Measurements from ENCODE around the gene TMEM47. TPM values are rescaled to one million over a fixed set of nuclear protein-coding genes. Genes with fewer than 3 reads are reported as not detected.

TMEM47 gene
- total RNA-seq (2014; rRNA removed; shearing (Covaris generic)) (56.7 and 59.7 TPM in 2 replicates), polyA plus RNA-seq (2016; fragmentation: Nextera tagmentation; extraction: Ambion mirVana) (25.4 and 25.6 TPM in 2 replicates)
- long read RNA-seq, full-length matches to known transcripts, result 8 of 10 reads
- long read RNA-seq, partial matches to known transcripts, result 2 of 10 reads
- long read RNA-seq, other reads (novel, unspliced or antisense), result 0 of 10 reads

GRCh38 chrX:34656842-34657725 lies at the start of gene TMEM47:
TSS of gene TMEM47 (minus strand) at chrX:34657285. CDS start at chrX:34657029, 256 bp downstream.
- peaks cover 10% of the 10 kb centered on the region for H3K27me3 Mint-ChIP-seq (ENCODE audit: insufficient read depth, low read depth, poor library complexity)
- H3K27ac Mint-ChIP-seq, result peak within 1 kb of the TSS; percentile 63
- Histone ChIP-seq H3K4me3 (peak within 1 kb of the TSS; percentile 78), H3F3A (replicated peaks; ENCODE audit: low read depth) (no peaks in the 10 kb centered on the region), H3K36me3 (ENCODE audit: insufficient read depth) (no peaks in the 10 kb centered on the region), H3K27me3 (ENCODE audit: insufficient read depth) (peaks cover 10% of the 10 kb centered on the region; the same call in 1 of the 2 replicates), H3K79me2 (replicated peaks; ENCODE audit: insufficient read depth) (peaks cover 40% of the 10 kb centered on the region), H3K4me2 (peak within 1 kb of the TSS; percentile 86), H4K20me1 (replicated peaks; ENCODE audit: insufficient read depth) (no peaks in the 10 kb centered on the region), H2AFZ (no peak within 1 kb of the TSS), H3K27ac (ENCODE audit: low read depth) (peak within 1 kb of the TSS; percentile 84), H3K4me1 (ENCODE audit: insufficient read depth) (peaks cover 29% of the 10 kb centered on the region), H3K9me2 (ENCODE audit: insufficient read depth) (no peaks in the 10 kb centered on the region)
- TF ChIP-seq POLR2AphosphoS5 (IDR thresholded peaks at IDR 0.05; ENCODE audit: low read depth) (peak; percentile 2; the same call in 1 of the 2 replicates), REST (IDR thresholded peaks at IDR 0.05; ENCODE audit: unreplicated experiment) (no peak)
- H3K9me3 Mint-ChIP-seq, result peaks cover 5% of the 10 kb centered on the region; the same call in 2 of the 3 replicates
- ATAC-seq (peak; percentile 91), DNase-seq (ENCODE audit: low spot score) (peak; percentile 87)
- H3K36me3 Mint-ChIP-seq (ENCODE audit: low read depth), result peaks cover 10% of the 10 kb centered on the region; the same call in 2 of the 3 replicates
- peak within 1 kb of the TSS; percentile 93 for H3K4me3 Mint-ChIP-seq
- H3K4me1 Mint-ChIP-seq, result peaks cover 34% of the 10 kb centered on the region

- peaks cover 4% of the 10 kb centered on the region; the same call in 2 of the 3 replicates for H3K9me3 Mint-ChIP-seq
- ATAC-seq, result no peak
- no peaks in the 10 kb centered on the region for H4K20me1 ChIP-seq (replicated peaks; ENCODE audit: insufficient read depth)
- no peak overlapping the region for H3K4me3 ChIP-seq
- H3K9me2 ChIP-seq (ENCODE audit: insufficient read depth), result no peaks in the 10 kb centered on the region
- H3K27me3 ChIP-seq (ENCODE audit: insufficient read depth), result no peaks in the 10 kb centered on the region
- no peaks in the 10 kb centered on the region for H3K79me2 ChIP-seq (replicated peaks; ENCODE audit: insufficient read depth)
- H3K27me3 Mint-ChIP-seq (ENCODE audit: insufficient read depth, low read depth, poor library complexity), result no peaks in the 10 kb centered on the region
- no peaks in the 10 kb centered on the region for H3K4me1 Mint-ChIP-seq
- no peaks in the 10 kb centered on the region for H3K36me3 Mint-ChIP-seq (ENCODE audit: low read depth)
- H2AFZ ChIP-seq, result no peak overlapping the region
- DNase-seq (ENCODE audit: low spot score), result no peak
- no peaks in the 10 kb centered on the region for H3K4me1 ChIP-seq (ENCODE audit: insufficient read depth)
- H3K27ac Mint-ChIP-seq, result no peak overlapping the region
- no peak overlapping the region for H3K4me3 Mint-ChIP-seq
- no peak overlapping the region for H3K4me2 ChIP-seq
- H3F3A ChIP-seq (replicated peaks; ENCODE audit: low read depth), result no peaks in the 10 kb centered on the region
- no peak overlapping the region for H3K27ac ChIP-seq (ENCODE audit: low read depth)
- no peaks in the 10 kb centered on the region for H3K36me3 ChIP-seq (ENCODE audit: insufficient read depth)
- TF ChIP-seq ZNF462 (CRISPR knock-in tag; IDR thresholded peaks at IDR 0.05), result no peak
- TF ChIP-seq CTCF (conservative IDR thresholded peaks at IDR 0.05; ENCODE audit: low read depth in 2 of 2), result no peak
- no peak for TF ChIP-seq CREB1 (CRISPR knock-in tag; IDR thresholded peaks at IDR 0.05; ENCODE audit: low read depth)
- TF ChIP-seq EZH2 (IDR thresholded peaks at IDR 0.05; ENCODE audit: low read depth, unreplicated experiment), result no peak
- no peak for TF ChIP-seq EZH2phosphoT487 (IDR thresholded peaks at IDR 0.05; ENCODE audit: unreplicated experiment)
Observed at GRCh38 chrX:34687095-34687494, 30.0 kb upstream of the TMEM47 start.

Measured in GM23338 (cell line).